ENCODE measurements around the gene CDC42BPG.

GRCh38 chr11:64774144-64774543 lies 70.3 kb downstream of the CDC42BPG start:
- TF ChIP-seq, protein P1, sequence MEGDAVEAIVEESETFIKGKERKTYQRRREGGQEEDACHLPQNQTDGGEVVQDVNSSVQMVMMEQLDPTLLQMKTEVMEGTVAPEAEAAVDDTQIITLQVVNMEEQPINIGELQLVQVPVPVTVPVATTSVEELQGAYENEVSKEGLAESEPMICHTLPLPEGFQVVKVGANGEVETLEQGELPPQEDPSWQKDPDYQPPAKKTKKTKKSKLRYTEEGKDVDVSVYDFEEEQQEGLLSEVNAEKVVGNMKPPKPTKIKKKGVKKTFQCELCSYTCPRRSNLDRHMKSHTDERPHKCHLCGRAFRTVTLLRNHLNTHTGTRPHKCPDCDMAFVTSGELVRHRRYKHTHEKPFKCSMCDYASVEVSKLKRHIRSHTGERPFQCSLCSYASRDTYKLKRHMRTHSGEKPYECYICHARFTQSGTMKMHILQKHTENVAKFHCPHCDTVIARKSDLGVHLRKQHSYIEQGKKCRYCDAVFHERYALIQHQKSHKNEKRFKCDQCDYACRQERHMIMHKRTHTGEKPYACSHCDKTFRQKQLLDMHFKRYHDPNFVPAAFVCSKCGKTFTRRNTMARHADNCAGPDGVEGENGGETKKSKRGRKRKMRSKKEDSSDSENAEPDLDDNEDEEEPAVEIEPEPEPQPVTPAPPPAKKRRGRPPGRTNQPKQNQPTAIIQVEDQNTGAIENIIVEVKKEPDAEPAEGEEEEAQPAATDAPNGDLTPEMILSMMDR (IDR thresholded peaks at IDR 0.05; ENCODE audit: low read depth, low read length), result no peak
- no peak for TF ChIP-seq EZH2phosphoT487 (IDR thresholded peaks at IDR 0.05; ENCODE audit: low read depth)

Measured in OCI-LY3 (cell line).